ENCODE results near the gene IL17RD. TPM values are rescaled to one million over a fixed set of nuclear protein-coding genes. Genes with fewer than 3 reads are reported as not detected.

The IL17RD gene
- polyA plus RNA-seq, 1 experiment: 0.60 TPM

DNA sequence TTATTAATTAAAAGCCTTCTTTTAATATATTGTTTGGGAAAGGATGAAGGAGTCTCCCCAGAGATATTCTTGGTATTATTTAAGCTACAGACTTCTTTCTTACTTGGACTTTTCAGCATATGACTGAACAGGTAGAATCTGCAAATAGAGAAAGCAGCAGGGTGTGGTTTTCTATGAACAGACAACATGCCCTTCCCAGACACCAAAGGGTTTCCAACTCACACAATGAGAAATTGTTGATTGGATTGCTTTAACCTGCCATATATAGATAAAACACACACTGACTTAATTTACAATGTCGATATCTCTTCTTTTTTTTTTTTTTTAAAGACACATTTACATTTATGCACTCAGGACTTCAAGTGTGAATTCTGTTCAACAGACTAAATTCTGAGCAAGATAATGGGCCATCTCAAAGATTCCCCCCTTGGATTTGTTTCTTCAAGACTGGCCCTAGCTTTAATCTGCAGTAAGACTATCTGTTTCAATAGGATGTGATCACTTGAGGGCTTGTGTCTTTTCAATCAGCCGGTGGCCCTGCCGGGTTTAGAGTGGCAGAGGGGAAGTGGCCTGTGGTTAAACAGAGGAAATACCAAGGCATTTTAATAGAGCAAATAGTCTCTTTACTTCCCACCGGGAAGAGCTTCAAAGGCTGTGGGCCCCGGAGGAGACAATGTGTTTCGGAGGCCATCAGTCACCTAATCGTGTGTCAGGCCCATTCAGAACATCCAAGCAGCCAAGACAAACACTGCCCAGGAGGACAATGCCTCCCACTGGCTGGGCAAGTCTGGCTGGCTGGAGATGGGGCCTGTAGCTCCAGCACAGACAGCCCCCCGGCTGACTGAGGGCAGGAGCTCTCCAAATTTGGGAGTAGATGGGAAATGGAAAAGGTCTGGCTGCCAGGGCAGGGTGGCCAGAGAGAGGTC, 6.1 kb downstream of the IL17RD start:
- no peak overlapping the region for H3K4me3 ChIP-seq (ENCODE audit: low read depth, low read length)
- TF ChIP-seq, protein P1, sequence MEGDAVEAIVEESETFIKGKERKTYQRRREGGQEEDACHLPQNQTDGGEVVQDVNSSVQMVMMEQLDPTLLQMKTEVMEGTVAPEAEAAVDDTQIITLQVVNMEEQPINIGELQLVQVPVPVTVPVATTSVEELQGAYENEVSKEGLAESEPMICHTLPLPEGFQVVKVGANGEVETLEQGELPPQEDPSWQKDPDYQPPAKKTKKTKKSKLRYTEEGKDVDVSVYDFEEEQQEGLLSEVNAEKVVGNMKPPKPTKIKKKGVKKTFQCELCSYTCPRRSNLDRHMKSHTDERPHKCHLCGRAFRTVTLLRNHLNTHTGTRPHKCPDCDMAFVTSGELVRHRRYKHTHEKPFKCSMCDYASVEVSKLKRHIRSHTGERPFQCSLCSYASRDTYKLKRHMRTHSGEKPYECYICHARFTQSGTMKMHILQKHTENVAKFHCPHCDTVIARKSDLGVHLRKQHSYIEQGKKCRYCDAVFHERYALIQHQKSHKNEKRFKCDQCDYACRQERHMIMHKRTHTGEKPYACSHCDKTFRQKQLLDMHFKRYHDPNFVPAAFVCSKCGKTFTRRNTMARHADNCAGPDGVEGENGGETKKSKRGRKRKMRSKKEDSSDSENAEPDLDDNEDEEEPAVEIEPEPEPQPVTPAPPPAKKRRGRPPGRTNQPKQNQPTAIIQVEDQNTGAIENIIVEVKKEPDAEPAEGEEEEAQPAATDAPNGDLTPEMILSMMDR (IDR thresholded peaks at IDR 0.05; ENCODE audit: insufficient read depth, low read depth, low read length): no peak
- CTCF ChIA-PET: interaction anchor here (1.0 to 6.2 kb wide), 2 partner anchors 11 to 58 kb away, joined by 3 to 30 read pairs; no protein-coding TSS in a partner anchor
- POLR2A ChIA-PET: no interaction called here
- H3K36me3 ChIP-seq (ENCODE audit: control insufficient read depth, insufficient read depth, low read length): no peaks in the 10 kb centered on the region
- peaks cover 20% of the 10 kb centered on the region for H3K27me3 ChIP-seq (ENCODE audit: control insufficient read depth, insufficient read depth, low read length)
- no peak for DNase-seq (ENCODE audit: low read depth)

DNA sequence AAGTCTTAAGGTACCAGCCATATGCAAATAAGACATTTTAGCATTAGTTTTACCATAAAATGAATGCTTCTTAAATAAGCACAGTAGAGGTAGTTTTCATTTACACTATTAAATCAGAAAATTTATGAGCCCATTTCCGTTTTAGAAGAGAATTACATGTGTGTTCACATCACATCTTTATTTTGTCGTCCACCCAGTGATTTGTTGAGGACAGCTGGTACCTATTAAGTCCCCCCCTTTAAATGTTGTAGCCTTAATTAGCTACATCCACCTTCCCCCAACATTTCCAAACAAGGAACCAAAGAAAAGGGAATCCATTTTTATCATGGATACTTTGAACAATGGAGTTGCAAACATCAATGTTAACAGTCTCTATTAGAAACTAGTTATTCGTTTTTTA, 6.8 kb downstream of the IL17RD start:
- TF ChIP-seq, protein P1 (IDR thresholded peaks at IDR 0.05; ENCODE audit: insufficient read depth, low read depth, low read length): no peak
- ChIA-PET CTCF (interaction anchor here (1.0 to 6.2 kb wide), 2 partner anchors 11 to 58 kb away, joined by 3 to 30 read pairs; no protein-coding TSS in a partner anchor), POLR2A (no interaction called here)
- no peak overlapping the region for H3K4me3 ChIP-seq (ENCODE audit: low read depth, low read length)
- H3K36me3 ChIP-seq (ENCODE audit: control insufficient read depth, insufficient read depth, low read length): no peaks in the 10 kb centered on the region
- no peak for DNase-seq (ENCODE audit: low read depth)
- H3K27me3 ChIP-seq (ENCODE audit: control insufficient read depth, insufficient read depth, low read length): peaks cover 16% of the 10 kb centered on the region

DNA sequence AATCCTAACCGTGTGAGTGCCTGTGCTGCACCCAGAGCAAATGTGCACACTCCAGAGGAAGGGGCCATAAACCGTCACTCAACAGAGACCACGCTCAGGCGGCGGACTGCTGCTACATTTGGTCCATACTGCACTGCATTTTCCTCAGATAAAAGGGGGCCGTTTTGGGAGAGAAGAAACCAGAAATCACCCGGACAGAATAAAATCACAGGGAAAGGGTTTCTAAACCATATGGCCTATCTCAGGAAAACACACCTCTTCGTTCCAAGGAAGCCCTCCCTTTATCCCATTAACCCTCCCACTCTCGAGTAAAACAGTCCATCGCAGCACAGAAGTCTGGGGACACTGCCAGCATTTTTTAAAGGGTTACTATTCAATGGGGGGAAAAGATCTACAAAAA, 7.6 kb downstream of the IL17RD start:
- DNase-seq (ENCODE audit: low read depth): no peak
- no peak overlapping the region for H3K4me3 ChIP-seq (ENCODE audit: low read depth, low read length)
- CTCF ChIA-PET: interaction anchor here (6.2 kb wide), 1 partner anchor 12 kb away, joined by 30 read pairs; no protein-coding TSS in a partner anchor
- H3K36me3 ChIP-seq (ENCODE audit: control insufficient read depth, insufficient read depth, low read length): no peaks in the 10 kb centered on the region
- POLR2A ChIA-PET: no interaction called here
- TF ChIP-seq, protein P1 (IDR thresholded peaks at IDR 0.05; ENCODE audit: insufficient read depth, low read depth, low read length): no peak
- peaks cover 8% of the 10 kb centered on the region; the same call in 1 of the 2 replicates for H3K27me3 ChIP-seq (ENCODE audit: control insufficient read depth, insufficient read depth, low read length)

DNA sequence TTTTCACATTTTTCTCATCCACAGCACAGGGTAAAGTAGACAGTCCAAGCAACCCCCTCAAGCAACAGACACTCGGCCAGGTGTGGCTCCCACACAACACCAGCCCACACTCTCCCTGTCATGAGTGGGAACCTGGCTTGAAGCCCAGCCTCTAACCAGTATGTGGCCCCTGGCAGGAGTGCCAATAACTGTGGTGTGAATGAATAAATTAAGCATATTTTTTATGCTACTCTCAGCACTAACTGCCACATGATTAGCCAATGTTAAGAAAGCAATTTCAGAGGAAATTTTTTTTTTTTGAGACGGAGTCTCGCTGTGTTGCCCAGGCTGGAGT, 9.9 kb downstream of the IL17RD start:
- POLR2A ChIA-PET: no interaction called here
- H3K4me3 ChIP-seq (ENCODE audit: low read depth, low read length): no peak overlapping the region
- TF ChIP-seq, protein P1 (IDR thresholded peaks at IDR 0.05; ENCODE audit: insufficient read depth, low read depth, low read length): no peak
- no peaks in the 10 kb centered on the region for H3K36me3 ChIP-seq (ENCODE audit: control insufficient read depth, insufficient read depth, low read length)
- H3K27me3 ChIP-seq (ENCODE audit: control insufficient read depth, insufficient read depth, low read length): peaks cover 7% of the 10 kb centered on the region
- CTCF ChIA-PET: interaction anchor here (6.2 kb wide), 1 partner anchor 14 kb away, joined by 30 read pairs; no protein-coding TSS in a partner anchor
- no peak for DNase-seq (ENCODE audit: low read depth)

DNA sequence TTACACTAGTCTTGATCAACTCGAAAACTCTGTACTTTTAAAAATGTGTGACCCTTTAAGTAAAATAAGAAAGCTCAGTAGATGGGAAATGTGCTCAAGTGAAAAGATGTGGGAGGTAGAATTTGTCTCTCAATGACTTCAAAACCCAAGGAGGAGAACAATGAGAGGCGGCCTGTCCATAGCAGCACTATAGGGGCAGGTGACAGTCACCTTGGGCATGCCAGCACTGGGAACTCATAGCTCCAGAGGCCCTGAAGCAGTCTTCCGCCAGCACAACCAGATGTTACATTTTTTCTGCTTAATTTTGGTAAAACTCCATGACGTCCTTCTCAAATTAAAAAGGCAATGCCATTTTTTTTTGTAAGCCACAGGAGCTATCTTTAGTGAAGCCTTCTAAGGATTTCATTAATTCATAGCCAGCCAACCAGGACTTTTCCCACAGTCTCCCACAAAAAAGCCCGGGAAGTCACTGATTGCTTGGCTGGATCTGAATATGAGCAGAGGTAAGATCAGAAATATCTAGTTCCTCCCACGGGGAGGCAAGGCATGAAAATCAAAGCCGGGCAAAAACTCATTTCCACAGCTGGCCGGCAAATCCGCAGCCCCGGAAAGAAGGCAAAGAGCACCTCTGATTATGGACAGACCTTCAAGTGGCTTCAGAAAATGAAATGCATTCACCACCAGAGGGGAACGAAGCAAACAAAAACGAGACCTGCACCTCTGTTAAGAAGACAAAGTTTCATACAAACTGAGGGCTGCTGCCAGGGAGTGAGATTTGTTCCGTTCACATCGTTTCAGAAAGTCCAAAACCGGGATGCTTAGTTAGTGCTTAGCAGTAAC, 10.5 kb downstream of the IL17RD start:
- TF ChIP-seq, protein P1 (IDR thresholded peaks at IDR 0.05; ENCODE audit: insufficient read depth, low read depth, low read length): no peak
- ChIA-PET CTCF (interaction anchor here (0.7 kb wide), 1 partner anchor 42 kb away, joined by 3 read pairs; no protein-coding TSS in a partner anchor), POLR2A (no interaction called here)
- Histone ChIP-seq H3K36me3 (ENCODE audit: control insufficient read depth, insufficient read depth, low read length) (no peaks in the 10 kb centered on the region), H3K27me3 (ENCODE audit: control insufficient read depth, insufficient read depth, low read length) (peaks cover 7% of the 10 kb centered on the region), H3K4me3 (ENCODE audit: low read depth, low read length) (no peak overlapping the region)
- DNase-seq (ENCODE audit: low read depth): no peak

Data from BJ (cell line).